ENCODE measurements around the gene RNF217. TPM values are rescaled to one million over a fixed set of nuclear protein-coding genes. Genes with fewer than 3 reads are reported as not detected.
"Not testable (repeated sequence)": the region's sequence is repeated elsewhere in the genome, so short reads cannot be mapped to it uniquely, and the experiment has no call there.

Gene RNF217
- total and polyA plus RNA-seq, 3 experiments from 2014 or later: 0.13 TPM; not detected in 2

- Histone ChIP-seq H3K4me1 (ENCODE audit: insufficient read depth, low read length) (peaks cover 29% of the 10 kb centered on the region), H3K36me3 (ENCODE audit: insufficient read depth, low read length) (no peaks in the 10 kb centered on the region), H3K4me3 (ENCODE audit: low read length) (no peak overlapping the region), H3K27ac (ENCODE audit: low read depth, low read length) (no peak overlapping the region), H3K27me3 (ENCODE audit: insufficient read depth, low read length, poor library complexity, severe bottlenecking) (no peaks in the 10 kb centered on the region), H3K9me3 (ENCODE audit: low read length) (no peaks in the 10 kb centered on the region)
- Mint-ChIP-seq H3K36me3 (no peaks in the 10 kb centered on the region), H3K9me3 (no peaks in the 10 kb centered on the region), H3K4me3 (no peak overlapping the region), H3K4me1 (peaks cover 0 to 1% (median 0%) of the 10 kb centered on the region in 3 donors), H3K27me3 (no peaks in the 10 kb centered on the region), H3K27ac (no peak overlapping the region)
- CTCF ChIA-PET: no interaction called here
- peak in 2 of 5 donors; percentile 20 to 48 for DNase-seq
- POLR2A ChIA-PET: no interaction called here
Measured at GRCh38 chr6:125066964-125067363, 104.7 kb downstream of the RNF217 start.

- Histone ChIP-seq H3K27me3 (ENCODE audit: insufficient read depth, low read length, poor library complexity, severe bottlenecking) (no peaks in the 10 kb centered on the region), H3K9me3 (ENCODE audit: low read length) (no peaks in the 10 kb centered on the region), H3K4me3 (ENCODE audit: low read length) (no peak overlapping the region), H3K36me3 (ENCODE audit: insufficient read depth, low read length) (no peaks in the 10 kb centered on the region), H3K27ac (ENCODE audit: low read depth, low read length) (no peak overlapping the region), H3K4me1 (ENCODE audit: insufficient read depth, low read length) (peaks cover 29% of the 10 kb centered on the region)
- Mint-ChIP-seq H3K4me1 (peaks cover 0 to 1% (median 0%) of the 10 kb centered on the region in 3 donors), H3K9me3 (no peaks in the 10 kb centered on the region), H3K4me3 (no peak overlapping the region), H3K36me3 (no peaks in the 10 kb centered on the region), H3K27me3 (no peaks in the 10 kb centered on the region), H3K27ac (no peak overlapping the region)
- ChIA-PET POLR2A (no interaction called here), CTCF (interaction anchor here (0.6 kb wide), 1 partner anchor 15 kb away, joined by 3 read pairs; no protein-coding TSS in a partner anchor)
- no peak for DNase-seq
Measured at GRCh38 chr6:125067552-125067951, 105.3 kb downstream of the RNF217 start.

- Histone ChIP-seq H3K4me3 (ENCODE audit: low read length) (no peak overlapping the region), H3K4me1 (ENCODE audit: insufficient read depth, low read length) (peaks cover 9% of the 10 kb centered on the region), H3K9me3 (ENCODE audit: low read length) (no peaks in the 10 kb centered on the region), H3K27ac (ENCODE audit: low read depth, low read length) (no peak overlapping the region), H3K27me3 (ENCODE audit: insufficient read depth, low read length, poor library complexity, severe bottlenecking) (no peaks in the 10 kb centered on the region), H3K36me3 (ENCODE audit: insufficient read depth, low read length) (no peaks in the 10 kb centered on the region)
- no peak for DNase-seq
- ChIA-PET CTCF (interaction anchor here (0.6 kb wide), 1 partner anchor 1385 kb away, joined by 3 read pairs; no protein-coding TSS in a partner anchor), POLR2A (no interaction called here)
- Mint-ChIP-seq H3K27ac (no peak overlapping the region), H3K9me3 (no peaks in the 10 kb centered on the region), H3K4me3 (no peak overlapping the region), H3K27me3 (peaks cover 0 to 4% of the 10 kb centered on the region in 2 donors), H3K36me3 (no peaks in the 10 kb centered on the region), H3K4me1 (no peaks in the 10 kb centered on the region)
Measured at GRCh38 chr6:125073071-125073470, 110.8 kb downstream of the RNF217 start.

GRCh38 chr6:125074120-125074519 is 111.9 kb downstream of the RNF217 start:
- no peaks in the 10 kb centered on the region for H3K9me3 ChIP-seq (ENCODE audit: low read length)
- peaks cover 0 to 4% of the 10 kb centered on the region in 2 donors for H3K27me3 Mint-ChIP-seq
- no peak overlapping the region for H3K4me3 ChIP-seq (ENCODE audit: low read length)
- H3K9me3 Mint-ChIP-seq: no peaks in the 10 kb centered on the region
- H3K36me3 Mint-ChIP-seq: no peaks in the 10 kb centered on the region
- H3K27me3 ChIP-seq (ENCODE audit: insufficient read depth, low read length, poor library complexity, severe bottlenecking): no peaks in the 10 kb centered on the region
- CTCF ChIA-PET: no interaction called here
- H3K4me3 Mint-ChIP-seq: no peak overlapping the region
- no peak overlapping the region for H3K27ac Mint-ChIP-seq
- DNase-seq: no peak
- H3K36me3 ChIP-seq (ENCODE audit: insufficient read depth, low read length): no peaks in the 10 kb centered on the region
- H3K4me1 ChIP-seq (ENCODE audit: insufficient read depth, low read length): no peaks in the 10 kb centered on the region
- no peaks in the 10 kb centered on the region for H3K4me1 Mint-ChIP-seq
- POLR2A ChIA-PET: no interaction called here
- H3K27ac ChIP-seq (ENCODE audit: low read depth, low read length): no peak overlapping the region

- H3K9me3 Mint-ChIP-seq; H3K36me3 Mint-ChIP-seq; H3K9me3 ChIP-seq (ENCODE audit: low read length); H3K4me3 ChIP-seq (ENCODE audit: low read length); DNase-seq; POLR2A ChIA-PET; H3K36me3 ChIP-seq (ENCODE audit: insufficient read depth, low read length); H3K4me3 Mint-ChIP-seq; H3K27me3 Mint-ChIP-seq; H3K4me1 Mint-ChIP-seq; H3K27ac Mint-ChIP-seq; H3K27me3 ChIP-seq (ENCODE audit: insufficient read depth, low read length, poor library complexity, severe bottlenecking); H3K4me1 ChIP-seq (ENCODE audit: insufficient read depth, low read length); H3K27ac ChIP-seq (ENCODE audit: low read depth, low read length); CTCF ChIA-PET: not testable (repeated sequence)
Measured at GRCh38 chr6:125075073-125075472, 112.8 kb downstream of the RNF217 start.

GRCh38 chr6:125075741-125076481 is 113.7 kb downstream of the RNF217 start:
- CTCF ChIA-PET: no interaction called here
- H3K4me1 ChIP-seq (ENCODE audit: insufficient read depth, low read length): no peaks in the 10 kb centered on the region

GRCh38 chr6:125076482-125076742 is 114.2 kb downstream of the RNF217 start:
- no peaks in the 10 kb centered on the region for H3K36me3 ChIP-seq (ENCODE audit: insufficient read depth, low read length)
- no peak for DNase-seq
- no peaks in the 10 kb centered on the region for H3K9me3 ChIP-seq (ENCODE audit: low read length)
- no peak overlapping the region for H3K4me3 ChIP-seq (ENCODE audit: low read length)
- no peaks in the 10 kb centered on the region for H3K36me3 Mint-ChIP-seq
- H3K27me3 ChIP-seq (ENCODE audit: insufficient read depth, low read length, poor library complexity, severe bottlenecking): no peaks in the 10 kb centered on the region
- ChIA-PET CTCF (no interaction called here), POLR2A (no interaction called here)
- H3K4me1 ChIP-seq (ENCODE audit: insufficient read depth, low read length): no peaks in the 10 kb centered on the region
- H3K27me3 Mint-ChIP-seq: peaks cover 0 to 4% of the 10 kb centered on the region in 2 donors
- H3K27ac Mint-ChIP-seq: no peak overlapping the region
- H3K4me1 Mint-ChIP-seq: no peaks in the 10 kb centered on the region
- H3K27ac ChIP-seq (ENCODE audit: low read depth, low read length): no peak overlapping the region
- no peaks in the 10 kb centered on the region for H3K9me3 Mint-ChIP-seq
- H3K4me3 Mint-ChIP-seq: no peak overlapping the region

More at GRCh38 chr6:125075741-125076481, 113.7 kb downstream of the RNF217 start:
- no peak overlapping the region for H3K27ac Mint-ChIP-seq
- no peaks in the 10 kb centered on the region for H3K27me3 ChIP-seq (ENCODE audit: insufficient read depth, low read length, poor library complexity, severe bottlenecking)
- DNase-seq: no peak
- H3K36me3 Mint-ChIP-seq: no peaks in the 10 kb centered on the region
- H3K27ac ChIP-seq (ENCODE audit: low read depth, low read length): no peak overlapping the region
- POLR2A ChIA-PET: no interaction called here
- H3K27me3 Mint-ChIP-seq: peaks cover 0 to 4% of the 10 kb centered on the region in 2 donors
- H3K4me1 Mint-ChIP-seq: no peaks in the 10 kb centered on the region
- no peaks in the 10 kb centered on the region for H3K9me3 Mint-ChIP-seq
- no peak overlapping the region for H3K4me3 ChIP-seq (ENCODE audit: low read length)
- H3K4me3 Mint-ChIP-seq: no peak overlapping the region
- no peaks in the 10 kb centered on the region for H3K36me3 ChIP-seq (ENCODE audit: insufficient read depth, low read length)
- H3K9me3 ChIP-seq (ENCODE audit: low read length): no peaks in the 10 kb centered on the region

GRCh38 chr6:125077453-125077852 is 115.2 kb downstream of the RNF217 start:
- no peak for DNase-seq
- no peaks in the 10 kb centered on the region for H3K4me1 ChIP-seq (ENCODE audit: insufficient read depth, low read length)
- Mint-ChIP-seq H3K4me3 (no peak overlapping the region), H3K9me3 (no peaks in the 10 kb centered on the region), H3K4me1 (no peaks in the 10 kb centered on the region), H3K27me3 (peaks cover 0 to 4% of the 10 kb centered on the region in 2 donors), H3K27ac (no peak overlapping the region), H3K36me3 (no peaks in the 10 kb centered on the region)
- no peaks in the 10 kb centered on the region for H3K9me3 ChIP-seq (ENCODE audit: low read length)
- ChIA-PET CTCF (no interaction called here), POLR2A (no interaction called here)
- no peak overlapping the region for H3K27ac ChIP-seq (ENCODE audit: low read depth, low read length)
- H3K27me3 ChIP-seq (ENCODE audit: insufficient read depth, low read length, poor library complexity, severe bottlenecking): no peaks in the 10 kb centered on the region
- H3K36me3 ChIP-seq (ENCODE audit: insufficient read depth, low read length): no peaks in the 10 kb centered on the region
- no peak overlapping the region for H3K4me3 ChIP-seq (ENCODE audit: low read length)

Data from CD8-positive, alpha-beta memory T cell (primary cell).